OCI-LY3 (cell line): Measurements from ENCODE around the gene TSPAN15.

Source experiments
- CTCF ChIP-seq: fragments of 200-600, 300-600 bp; sonication (generic); IDR thresholded peaks from 2 replicates; pipeline ENCODE4 v1.5.1; 2014; ENCODE audit warnings: antibody characterized with exemption, low read length, low read depth
- EZH2phosphoT487 ChIP-seq: fragments of 200-600 bp; shearing (Covaris generic); IDR thresholded peaks from 2 replicates; pipeline ENCODE4 v1.6.1; 2018; ENCODE audit warnings: antibody characterized with exemption, mixed run types, low read depth

DNA sequence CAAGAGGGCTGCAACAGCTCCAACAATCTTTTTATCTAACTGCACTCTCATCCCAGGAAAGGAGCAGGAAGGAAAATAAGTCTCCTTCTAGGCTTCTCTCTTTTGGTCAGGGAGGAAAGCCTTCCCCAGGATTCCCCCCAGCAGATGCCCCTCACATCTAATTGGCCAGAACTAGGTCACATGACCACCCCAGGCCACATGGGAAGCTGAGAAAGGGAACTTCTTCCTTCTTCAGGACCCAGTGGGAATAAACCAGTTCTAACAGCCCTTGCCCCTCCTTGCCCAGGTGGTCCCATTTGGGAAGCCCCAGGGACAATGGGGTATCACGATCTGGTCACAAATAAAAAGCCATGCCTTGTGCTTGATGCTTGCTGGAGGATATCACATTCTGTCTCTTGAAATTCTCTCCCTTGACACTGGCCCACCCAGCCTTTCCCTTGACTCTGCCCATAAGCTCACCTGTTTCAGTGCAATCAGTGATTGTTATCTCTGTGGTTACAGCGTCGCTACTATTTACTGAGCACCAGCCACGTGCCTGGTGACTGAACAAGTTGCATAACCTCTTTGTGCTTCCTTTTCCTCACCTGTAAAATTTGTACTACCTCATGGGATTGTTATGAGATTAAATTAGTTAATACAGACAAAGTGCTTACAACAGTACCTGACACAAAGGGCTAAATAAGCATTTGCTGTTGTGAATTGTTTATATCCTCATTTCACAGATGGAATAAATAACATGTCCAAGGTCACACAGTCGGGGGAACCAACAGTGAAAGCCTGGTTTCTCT, 25.6 kb upstream of the TSPAN15 start:
- no peak for TF ChIP-seq EZH2phosphoT487
- no peak for TF ChIP-seq CTCF
